Measurements from ENCODE around the gene BHLHE23.

The BHLHE23 gene

DNA sequence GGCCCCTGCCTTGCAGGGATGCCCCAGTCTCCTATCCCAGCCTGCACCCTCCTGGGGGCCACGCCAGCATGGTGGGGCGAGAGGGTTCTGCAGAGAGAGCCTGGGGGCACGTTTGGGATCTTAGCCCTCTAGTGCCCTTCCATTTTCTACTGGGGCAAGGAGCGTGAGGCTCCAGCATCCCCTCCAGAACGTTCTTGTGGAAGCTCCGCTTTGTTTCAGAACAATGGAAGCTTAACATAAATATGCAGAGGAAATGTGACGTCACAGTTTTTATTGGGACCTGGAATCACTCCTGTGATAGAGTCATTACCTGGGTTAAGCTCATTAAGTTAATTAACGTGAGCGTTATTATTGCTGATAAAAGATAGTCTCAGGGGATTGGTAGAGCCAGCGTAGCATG is 19.6 kb downstream of the BHLHE23 start:
- no peak for FAIRE-seq

DNA sequence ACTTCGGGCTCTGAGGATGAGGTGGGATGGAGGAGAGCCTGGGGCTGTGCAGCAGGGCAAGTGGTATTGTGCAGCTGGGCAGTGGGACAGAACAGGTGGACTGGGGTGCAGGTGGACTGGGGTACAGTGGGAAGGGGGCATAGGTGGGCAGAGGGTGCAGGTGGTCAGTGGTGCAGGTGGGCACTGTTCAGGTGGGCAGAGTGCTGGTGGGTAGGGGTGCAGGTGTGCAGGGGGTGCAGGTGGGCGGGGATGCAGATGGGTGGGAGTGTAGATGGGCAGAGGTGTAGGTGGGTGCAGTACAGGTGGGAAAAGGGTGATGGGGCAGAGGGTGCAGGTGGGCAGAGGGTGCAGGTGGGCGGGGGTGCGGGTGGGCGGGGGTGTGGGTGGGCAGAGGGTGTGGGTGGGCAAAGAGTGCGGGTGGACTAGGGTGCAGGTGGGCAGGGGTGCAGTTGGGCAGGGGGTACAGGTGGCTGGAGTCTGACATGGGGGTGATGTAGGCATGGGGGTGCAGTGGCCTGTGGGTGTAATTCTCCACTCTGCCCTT is 20.4 kb downstream of the BHLHE23 start:
- no peak for FAIRE-seq

DNA sequence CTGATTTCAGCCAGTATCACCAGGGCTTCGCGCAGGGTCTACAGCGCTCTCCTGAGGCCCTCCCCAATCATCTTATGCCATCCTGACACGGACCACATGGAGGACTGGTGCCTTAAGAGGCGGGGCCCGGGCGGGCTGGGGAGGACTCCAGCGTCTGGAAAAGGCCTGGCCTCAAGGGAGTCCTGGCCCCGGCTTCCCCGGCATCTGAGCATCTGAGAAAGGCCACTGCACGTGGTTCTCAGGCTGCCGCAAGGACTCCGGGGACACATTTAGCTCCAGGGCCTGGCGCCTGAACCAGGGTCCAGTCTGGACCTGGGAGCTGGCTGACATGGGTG is 21.4 kb downstream of the BHLHE23 start:
- no peak for FAIRE-seq

DNA sequence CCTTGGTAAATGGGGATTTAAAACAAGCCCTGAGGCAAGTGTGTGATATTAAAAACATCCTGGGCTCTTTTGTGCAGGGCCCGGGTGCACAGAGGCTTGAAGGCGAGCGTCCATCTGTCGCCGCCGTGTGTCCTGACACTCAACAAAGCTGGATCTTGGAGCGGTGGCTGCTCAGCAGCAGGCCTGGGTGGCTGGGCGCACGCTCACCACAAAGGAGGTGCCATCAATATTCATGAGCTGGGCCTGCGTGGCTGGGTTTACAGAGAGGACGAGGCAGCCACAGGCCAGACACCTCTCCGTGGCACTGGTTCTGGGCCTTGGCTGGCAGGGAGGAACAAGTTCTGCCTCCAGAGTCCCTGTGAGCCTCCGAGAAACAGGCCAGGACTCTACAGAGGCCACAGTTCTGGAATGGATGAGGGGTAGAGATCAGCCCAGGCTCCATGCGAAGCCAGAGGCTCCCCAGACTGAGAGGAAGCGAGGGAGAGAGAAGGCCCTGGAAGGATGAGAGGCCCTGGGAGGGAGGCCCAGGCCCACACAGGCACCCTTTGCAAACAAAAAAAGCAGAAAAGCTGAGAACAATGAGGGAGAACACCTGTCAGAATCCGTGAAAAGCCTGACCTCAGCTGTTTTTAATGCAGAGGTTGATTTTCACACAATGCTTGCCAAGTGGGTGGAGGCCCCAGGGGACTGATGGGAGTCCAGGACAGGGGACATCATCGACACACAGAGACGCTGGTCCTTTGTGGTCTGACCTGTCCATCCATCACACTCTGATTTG is 21.9 kb downstream of the BHLHE23 start:
- FAIRE-seq, result no peak

DNA sequence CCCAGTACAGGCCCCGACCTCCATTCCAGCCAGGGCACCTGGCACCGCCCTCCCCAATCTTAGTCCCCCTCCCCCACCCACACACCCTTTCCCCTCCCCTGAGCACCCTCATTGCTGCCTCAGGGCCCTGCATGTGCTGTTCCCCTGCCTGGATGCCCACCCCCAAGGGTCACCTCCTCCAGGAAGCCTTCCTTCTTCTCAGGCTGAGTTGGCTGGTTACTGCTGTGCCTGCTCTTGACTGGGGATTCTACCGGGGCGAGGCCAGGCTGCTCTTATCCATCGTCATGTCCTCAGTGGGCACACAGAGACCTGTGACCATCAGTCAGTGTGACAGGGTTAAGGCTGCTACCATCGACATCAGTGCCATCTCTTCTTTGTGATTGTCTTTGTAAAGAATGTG is 23.6 kb downstream of the BHLHE23 start:
- FAIRE-seq, result no peak

DNA sequence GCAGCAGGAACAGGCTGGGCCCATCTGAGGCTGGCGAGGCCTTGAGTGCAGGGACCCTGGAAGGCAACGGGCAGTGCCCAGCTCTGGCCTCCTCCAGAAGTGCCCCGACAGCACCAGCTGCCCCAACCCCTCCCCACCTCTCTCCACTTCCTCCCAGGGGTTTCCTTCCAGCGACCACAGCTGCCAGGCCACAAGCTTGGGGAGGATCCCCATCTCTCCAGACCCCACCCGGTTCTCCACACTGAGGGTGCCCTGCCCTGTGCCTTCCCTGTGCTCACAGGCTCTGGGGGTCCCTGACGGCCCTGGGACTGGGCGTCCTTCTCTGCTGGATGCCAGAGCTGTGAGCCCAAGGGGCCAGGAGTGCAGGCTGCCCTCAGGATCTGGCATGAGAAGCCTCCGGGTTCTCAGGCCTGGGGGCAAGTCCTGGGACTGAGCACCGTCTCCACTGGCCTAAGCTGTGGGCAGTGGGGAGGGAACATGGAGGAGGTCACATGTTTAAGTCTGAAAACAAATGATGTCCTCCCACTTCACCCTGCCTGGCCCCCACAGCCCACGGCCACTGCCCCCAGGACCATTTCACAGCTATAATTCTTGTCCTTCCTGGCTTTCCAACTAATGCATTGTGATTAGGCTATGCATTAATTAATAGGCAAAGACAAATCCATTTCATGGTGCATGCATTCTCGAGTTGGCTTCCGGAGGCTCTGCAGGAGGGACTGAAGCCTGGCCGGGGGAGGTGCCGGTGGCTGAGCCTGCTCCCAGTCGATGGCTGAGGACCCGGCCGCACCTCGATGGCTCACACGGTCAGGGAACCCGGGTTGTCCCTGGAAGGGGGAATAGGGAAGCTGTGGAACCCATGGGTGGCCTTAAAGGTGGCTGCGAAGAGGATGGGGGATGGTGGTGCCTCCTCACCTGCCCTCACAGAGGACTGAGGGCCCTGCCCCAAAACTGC is 24.4 kb downstream of the BHLHE23 start:
- no peak for FAIRE-seq

DNA sequence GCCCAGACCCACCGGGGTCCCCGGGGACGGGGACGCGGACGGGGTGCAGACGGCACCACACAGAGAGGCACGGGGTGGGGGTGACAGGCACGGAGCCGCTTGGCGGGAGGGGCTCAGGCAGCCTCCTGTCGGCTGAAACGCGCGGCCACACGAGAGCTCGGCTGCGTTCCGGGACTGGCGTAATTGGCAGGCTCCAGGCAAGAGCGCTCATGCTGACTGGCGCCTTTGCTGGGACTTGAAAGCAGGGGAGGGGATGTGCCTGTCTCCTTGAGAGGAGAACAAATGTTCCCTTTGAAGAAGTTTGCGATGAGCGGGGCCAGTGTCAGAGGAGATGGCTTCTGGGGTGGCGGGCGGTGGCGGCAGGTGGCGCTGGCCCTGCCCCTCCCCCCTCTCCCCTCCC is 25.8 kb downstream of the BHLHE23 start:
- no peak for FAIRE-seq

DNA sequence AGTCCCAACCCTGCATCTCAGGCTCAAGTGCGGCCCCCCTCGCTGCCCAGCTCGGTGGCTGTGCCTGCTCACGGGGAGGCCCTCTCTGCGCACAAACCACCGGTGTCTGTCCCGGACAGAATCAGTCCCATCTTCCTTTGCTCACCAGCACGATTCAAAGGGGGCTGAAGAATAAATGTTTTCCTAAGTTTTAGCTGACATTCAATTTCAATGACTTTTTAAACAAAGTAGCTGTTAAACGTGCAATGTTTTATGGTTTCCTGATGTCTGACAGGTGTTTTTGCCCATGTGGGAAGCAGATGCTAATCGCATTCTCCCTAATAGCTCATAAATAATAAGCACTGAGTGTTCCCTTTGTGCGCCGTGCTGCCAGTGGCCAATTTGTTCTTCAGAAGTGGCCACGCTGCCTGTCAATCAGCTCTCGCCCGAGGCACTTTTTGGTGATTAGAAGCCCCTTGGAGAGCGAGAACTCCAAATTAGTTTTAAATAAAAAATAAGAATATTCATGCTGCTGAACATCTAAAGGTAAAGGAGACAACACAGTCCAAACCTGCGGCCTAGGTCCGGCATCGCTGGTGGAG is 26.3 kb downstream of the BHLHE23 start:
- no peak for FAIRE-seq

DNA sequence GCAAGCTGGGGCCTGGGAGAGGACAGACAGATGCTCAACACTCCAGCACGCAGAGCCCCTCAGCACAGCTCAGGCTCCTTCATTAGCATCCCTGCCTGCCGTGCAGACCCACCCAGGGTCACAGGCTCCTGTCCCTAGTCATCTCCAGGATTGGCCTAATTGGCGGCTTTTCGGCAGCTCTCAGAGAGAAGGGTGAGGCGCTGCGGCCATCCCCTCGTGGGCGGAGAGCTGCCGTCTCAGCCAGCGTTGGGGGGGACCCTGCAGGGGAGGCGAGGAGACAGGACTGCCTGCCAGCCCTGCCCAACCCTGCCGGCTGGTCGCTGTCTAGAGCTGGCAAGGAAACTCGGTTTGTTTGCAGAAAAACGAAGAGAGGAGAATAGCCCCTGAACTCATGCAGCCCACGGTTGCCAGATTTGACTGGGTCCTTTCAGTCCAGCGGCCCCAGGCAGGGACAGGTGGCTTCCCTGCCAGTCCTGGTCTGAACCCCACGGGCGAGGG is 26.8 kb downstream of the BHLHE23 start:
- FAIRE-seq, result no peak

DNA sequence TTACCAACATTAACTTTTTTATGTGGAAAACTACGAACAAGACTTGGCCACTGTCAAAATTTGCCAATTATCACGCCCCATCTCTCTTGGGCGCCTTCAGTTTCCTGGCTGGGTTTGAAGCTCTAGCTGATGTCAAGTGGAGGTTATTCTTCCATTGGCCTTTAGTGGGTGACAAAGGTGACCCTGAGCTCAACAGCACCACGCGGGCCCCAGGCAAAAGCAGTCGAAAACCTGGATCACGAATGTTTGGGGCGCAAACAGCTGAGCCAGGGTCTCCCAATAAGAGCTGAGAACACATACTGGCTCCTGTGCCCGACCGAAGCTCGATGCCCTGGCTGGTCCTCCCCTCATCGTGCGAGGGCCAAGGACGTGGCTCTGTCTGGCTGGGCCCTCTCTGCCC is 27.5 kb downstream of the BHLHE23 start:
- FAIRE-seq, result no peak

DNA sequence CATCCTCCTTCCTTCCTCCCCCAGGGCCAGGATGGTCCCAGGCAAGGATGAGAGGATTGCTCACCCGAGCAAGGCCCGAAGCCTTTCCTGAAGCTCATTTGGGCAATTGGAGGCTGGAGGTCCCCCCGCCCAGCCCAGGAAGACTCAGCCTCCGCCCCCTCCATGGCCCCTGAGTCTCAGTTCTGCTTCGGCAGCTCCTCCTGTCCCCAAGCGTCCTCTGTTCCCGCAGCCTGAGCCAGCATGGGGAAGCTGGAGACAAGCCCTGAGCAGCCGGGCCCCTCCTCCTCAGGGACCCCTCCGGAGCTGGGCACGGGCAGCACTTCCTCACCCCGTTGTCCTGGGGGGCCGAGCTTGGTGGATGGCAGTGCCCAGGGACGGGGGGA is 28.2 kb downstream of the BHLHE23 start:
- FAIRE-seq, result no peak

DNA sequence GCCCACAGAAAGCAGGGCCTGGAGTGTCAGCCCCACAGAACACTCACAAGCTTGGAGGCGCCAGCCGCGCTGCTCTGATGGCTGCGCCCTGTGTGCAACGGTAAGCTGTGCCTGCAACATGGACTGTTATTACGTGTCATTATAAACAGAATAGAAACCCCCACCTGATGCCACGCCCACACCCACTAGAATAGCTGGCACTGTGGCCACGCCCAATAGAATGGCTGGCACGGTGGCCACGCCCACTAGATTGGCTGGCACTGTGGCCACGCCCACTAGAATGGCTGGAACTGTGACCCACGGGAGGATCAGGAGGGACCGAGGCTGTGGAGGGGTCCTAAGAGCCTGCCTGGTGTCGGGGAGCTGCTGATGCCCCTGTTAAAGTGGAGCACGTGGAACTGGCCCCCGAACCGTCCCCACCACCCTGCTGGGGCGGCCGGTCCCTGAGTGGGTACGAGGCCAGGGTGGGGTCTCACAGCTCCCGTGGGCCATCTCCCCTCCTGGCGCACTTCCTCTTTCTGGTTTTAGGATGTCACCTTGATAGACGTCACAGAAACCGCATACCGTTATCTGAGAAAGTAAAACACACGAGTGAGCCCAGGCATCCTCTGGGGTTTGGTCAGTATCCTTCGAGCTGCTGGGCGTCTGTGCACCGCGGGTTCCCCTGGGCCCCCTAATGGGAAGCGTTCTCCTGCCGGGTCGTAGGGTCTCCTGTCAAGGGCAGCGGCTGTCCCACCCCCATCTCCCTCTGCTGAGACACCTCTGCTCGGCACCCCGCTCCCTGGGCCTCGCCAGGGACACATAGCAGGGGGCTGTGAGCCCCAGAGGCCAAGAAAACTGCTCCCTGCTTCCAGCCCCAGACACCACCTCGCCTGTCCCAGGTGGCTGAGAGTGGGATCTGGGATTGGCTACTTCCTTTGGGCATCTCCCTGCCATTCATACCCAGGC is 28.9 kb downstream of the BHLHE23 start:
- FAIRE-seq, result no peak

DNA sequence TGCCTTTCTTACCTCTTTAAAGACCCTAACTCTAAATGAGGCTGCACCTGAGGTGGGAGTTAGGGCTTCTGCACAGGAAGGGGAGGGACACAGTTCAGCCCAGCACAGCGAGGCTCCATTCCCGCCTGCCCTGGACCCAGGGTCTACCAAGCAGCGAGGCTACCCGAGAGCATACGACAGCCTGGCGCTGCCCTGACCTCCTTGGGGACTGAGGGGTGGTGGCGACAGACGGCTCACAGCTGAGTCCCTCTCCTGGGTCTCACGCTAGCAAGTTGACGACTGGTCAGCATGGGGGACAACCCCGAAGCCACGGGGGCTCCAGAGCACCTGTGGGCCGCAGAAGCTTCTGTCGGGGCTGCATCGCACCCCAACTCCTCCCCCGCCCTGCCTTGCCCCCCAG is 29.9 kb downstream of the BHLHE23 start:
- FAIRE-seq, result no peak

DNA sequence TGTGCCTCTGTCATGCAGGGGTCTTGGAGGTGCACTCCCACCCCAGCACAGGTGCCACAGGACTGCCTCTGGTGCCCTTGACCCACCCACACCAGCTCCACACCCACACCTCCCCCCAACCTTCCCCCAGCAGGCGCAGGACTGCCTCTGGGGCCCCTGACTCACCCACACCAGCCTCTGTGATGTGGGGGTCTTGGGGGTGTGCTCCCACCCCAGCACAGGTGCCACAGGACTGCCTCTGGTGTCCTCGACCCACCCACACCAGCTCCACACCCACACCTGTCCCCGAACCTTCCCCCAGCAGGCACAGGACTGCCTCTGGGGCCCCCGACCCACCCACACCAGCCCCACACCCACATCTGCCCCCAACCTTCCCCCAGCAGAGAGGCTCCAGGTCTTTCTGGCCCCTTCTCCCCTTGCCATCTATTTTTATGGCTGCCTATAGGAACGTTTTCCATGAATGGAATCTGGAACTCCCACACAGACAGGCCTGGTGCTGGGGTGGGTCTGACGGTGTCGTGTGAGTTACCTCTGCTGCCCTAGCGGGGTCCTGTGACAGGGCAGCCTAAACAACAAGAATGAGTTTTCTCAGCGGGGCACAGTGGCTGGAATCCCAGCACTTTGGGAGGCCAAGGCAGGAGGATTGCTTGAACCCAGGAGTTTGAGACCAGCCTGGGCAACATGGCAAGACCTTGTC is 30.8 kb downstream of the BHLHE23 start:
- FAIRE-seq, result no peak

DNA sequence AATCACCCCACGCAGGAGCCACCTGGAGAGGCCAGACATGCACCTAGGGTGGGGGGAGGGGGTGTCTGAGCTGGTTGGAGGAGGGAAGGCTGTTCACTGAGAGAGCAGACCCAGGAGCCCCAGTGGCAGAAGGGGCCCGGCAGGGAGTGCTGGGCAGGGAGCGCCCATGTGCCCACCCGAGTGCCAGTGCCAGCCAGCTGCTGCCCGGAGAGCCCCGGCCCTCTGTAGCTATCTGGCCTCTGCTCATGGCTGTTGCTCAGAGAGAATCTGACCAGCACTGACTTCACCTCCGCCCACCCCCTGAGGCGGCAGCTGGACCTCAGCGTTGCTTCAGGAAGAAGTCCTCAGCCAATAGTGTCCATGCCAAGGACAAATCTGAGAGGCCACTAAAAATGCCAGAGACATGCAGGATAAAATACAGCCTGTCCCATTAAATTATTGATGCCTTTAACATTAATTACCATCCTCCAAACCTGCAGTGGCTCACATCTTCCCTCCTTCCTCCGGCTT is 31.5 kb downstream of the BHLHE23 start:
- no peak for FAIRE-seq

DNA sequence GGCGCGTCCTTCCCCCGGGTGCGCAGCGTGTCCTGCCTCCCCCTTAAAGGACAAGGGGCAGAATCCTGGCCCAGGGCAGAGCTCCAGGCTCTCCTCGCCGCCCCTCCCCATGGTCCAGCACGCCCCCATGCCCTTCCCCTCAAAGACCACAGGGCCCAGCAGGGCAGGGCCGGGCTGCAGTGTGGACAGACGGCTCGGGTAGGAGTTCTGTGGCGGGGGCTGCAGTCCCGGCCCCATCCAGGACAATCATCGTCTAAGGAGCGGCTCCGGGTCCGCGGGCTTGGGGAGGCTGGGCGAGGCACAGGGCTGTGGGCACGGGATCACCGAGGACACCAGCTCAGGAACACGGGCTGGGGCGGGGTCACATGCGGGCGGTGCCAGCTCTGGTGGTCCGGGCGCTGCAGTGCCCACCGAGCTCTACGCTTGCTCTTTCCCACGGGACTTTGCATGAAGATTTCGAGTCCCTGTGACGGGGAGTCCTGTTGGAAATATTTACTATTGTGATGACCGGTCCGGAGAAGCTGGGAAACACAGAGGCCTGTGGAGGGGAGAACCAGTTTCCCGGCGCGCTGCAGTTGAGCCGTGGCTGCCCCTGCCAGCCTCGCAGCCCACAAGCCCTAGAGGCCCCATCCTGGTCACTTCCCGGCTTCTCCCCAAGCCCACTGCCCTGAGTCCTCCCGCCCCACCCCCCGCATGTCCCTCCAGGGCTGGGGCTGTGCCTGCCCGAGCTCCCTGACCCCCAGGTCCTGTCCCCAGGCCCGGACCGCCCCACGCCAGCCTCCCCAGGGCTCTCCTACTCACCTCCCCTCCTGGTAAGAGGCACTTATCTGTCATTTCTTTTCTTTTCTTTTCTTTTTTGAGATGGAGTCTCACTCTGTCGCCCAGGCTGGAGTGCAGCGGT is 33.7 kb downstream of the BHLHE23 start:
- no peak for FAIRE-seq

DNA sequence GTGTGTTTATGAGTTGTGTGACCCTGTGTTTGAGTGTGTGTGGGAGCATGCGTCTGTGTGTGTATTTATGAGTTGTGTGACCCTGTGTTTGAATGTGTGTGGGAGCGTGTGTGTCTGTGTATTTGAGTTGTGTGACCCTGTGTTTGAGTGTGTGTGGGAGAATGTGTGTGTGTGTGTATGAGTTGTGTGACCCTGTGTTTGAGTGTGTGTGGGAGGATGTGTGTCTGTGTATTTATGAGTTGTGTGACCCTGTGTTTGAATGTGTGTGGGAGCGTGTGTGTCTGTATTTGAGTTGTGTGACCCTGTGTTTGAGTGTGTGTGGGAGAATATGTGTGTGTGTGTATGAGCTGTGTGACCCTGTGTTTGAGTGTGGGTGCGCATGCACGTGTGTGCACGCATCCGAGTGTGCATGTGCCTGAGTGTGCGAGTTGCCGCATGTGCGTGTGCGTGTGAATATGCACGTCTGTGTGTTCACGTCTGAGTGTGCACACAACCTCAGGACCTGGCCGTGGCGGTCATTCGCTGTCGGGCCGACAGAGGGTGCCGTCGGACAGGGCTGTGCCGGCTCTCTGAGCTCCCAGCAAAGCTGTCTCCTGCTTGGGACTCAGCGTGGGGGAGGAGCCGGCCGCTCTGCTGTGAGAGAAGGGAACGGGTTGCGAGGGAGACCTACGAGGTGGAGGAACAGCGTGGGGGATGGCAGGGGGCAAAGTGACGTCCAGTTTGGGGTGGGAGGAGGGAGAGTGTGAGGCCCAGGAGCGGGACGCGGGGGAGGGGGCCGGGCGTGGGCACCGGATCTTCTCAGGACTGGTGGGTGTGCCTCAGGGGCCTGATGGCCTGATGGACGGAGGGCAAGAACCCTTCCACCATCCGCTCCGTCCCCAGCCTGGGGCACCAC is 34.6 kb downstream of the BHLHE23 start:
- no peak for FAIRE-seq

DNA sequence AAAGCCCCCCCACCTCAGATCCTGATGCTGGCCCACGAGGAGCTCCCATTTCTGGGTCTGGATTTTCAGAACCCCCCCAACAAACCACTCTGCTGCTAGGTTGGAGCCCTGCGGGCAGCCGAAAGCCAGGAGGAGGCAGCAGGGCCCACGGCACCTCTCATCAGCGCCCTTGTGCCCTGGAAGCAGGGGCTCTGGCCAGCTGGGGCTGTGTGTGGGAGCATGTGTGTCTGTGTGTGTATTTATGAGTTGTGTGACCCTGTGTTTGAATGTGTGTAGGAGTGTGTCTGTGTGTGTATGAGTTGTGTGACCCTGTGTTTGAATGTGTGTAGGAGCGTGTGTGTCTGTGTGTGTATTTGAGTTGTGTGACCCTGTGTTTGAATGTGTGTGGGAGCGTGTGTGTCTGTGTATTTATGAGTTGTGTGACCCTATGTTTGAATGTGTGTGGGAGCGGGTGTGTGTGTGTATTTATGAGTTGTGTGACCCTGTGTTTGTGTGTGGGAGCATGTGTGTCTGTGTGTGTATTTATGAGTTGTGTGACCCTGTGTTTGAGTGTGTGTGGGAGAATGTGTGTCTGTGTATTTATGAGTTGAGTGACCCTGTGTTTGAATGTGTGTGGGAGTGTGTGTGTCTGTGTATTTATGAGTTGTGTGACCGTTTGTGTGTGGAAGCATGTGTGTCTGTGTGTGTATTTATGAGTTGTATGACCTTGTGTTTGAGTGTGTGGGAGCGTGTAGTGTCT is 35.4 kb downstream of the BHLHE23 start:
- FAIRE-seq, result no peak

All from TTC549 (cell line).